NT2/D1 (cell line): ENCODE results near the gene RAB11FIP3.

Experiments used
- SUZ12 ChIP-seq: IDR thresholded peaks from 2 replicates; pipeline ENCODE4 v1.6.1; 2011; ENCODE audit not compliant: insufficient read length, insufficient read depth; ENCODE audit errors: extremely low read depth
- YY1 ChIP-seq: IDR thresholded peaks from 2 replicates; pipeline ENCODE4 v1.6.1; 2011; ENCODE audit not compliant: insufficient read length, insufficient read depth
- ZNF274 ChIP-seq: IDR thresholded peaks from 2 replicates; pipeline ENCODE4 v1.6.1; 2011; ENCODE audit warnings: mild to moderate bottlenecking, low read depth, low read length

DNA sequence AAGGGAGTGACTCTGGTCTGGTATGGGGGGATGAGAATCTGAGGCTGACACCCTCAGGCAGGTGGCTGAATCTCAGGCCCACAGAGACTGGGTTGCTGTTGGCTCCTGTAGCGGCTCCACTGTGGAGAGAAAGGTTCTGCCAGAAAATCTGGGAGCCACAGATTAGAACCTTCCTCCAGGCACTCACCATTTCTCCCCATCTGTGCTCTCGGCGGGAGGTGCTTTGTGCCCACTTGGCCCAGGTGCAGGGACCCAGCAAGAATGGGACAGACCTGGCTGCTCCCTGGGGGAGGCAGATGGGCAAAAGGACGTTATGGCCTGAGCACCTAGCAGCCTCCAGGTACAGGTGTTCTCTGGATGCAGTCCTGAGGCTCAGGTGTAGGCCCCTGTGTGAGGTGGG is 20.1 kb downstream of the RAB11FIP3 start:
- TF ChIP-seq YY1 (no peak), ZNF274 (no peak), SUZ12 (no peak)
